Epithelial cell of prostate (primary cell): ENCODE measurements around the gene AHDC1.

Experiments
- DNase-seq: peaks from one replicate; pipeline ENCODE4 v3.0.0-alpha.2; 2011; ENCODE audit warnings: low read depth, low spot score
- H3K27ac ChIP-seq: fragments of 450-650 bp; 2 replicates; pipeline ENCODE4 v1.5.1; 2017; ENCODE audit warnings: mild to moderate bottlenecking

AHDC1 gene

GRCh38 chr1:27615346-27616192 lies 11.6 kb upstream of the AHDC1 start:
- no peak overlapping the region for H3K27ac ChIP-seq
- no peak for DNase-seq

GRCh38 chr1:27614625-27615344 lies 10.8 kb upstream of the AHDC1 start:
- DNase-seq, result no peak
- H3K27ac ChIP-seq, result no peak overlapping the region

GRCh38 chr1:27614043-27614624 lies 10.2 kb upstream of the AHDC1 start:
- DNase-seq, result no peak
- no peak overlapping the region for H3K27ac ChIP-seq

GRCh38 chr1:27612718-27613117 lies 8.8 kb upstream of the AHDC1 start:
- no peak overlapping the region for H3K27ac ChIP-seq
- DNase-seq, result no peak

GRCh38 chr1:27611450-27611849 lies 7.5 kb upstream of the AHDC1 start:
- H3K27ac ChIP-seq, result no peak overlapping the region
- no peak for DNase-seq

GRCh38 chr1:27609618-27610240 lies 5.8 kb upstream of the AHDC1 start:
- DNase-seq, result no peak
- H3K27ac ChIP-seq, result no peak overlapping the region

GRCh38 chr1:27609210-27609555 lies 5.2 kb upstream of the AHDC1 start:
- no peak for DNase-seq
- no peak overlapping the region for H3K27ac ChIP-seq

GRCh38 chr1:27607239-27607804 lies 3.4 kb upstream of the AHDC1 start:
- no peak for DNase-seq
- no peak overlapping the region for H3K27ac ChIP-seq

GRCh38 chr1:27606708-27607238 lies 2.8 kb upstream of the AHDC1 start:
- H3K27ac ChIP-seq, result no peak overlapping the region
- no peak for DNase-seq

GRCh38 chr1:27605796-27606707 lies 2.1 kb upstream of the AHDC1 start:
- no peak overlapping the region for H3K27ac ChIP-seq
- DNase-seq, result no peak

GRCh38 chr1:27605300-27605766 lies 1.4 kb upstream of the AHDC1 start:
- DNase-seq, result no peak
- H3K27ac ChIP-seq, result no peak overlapping the region

GRCh38 chr1:27604579-27605299 lies 795 bp upstream of the AHDC1 start:
- DNase-seq, result no peak
- H3K27ac ChIP-seq, result no peak overlapping the region

- H3K27ac ChIP-seq, result peak overlapping the region; percentile 77
Measured at GRCh38 chr1:27603309-27603680, 649 bp downstream of the AHDC1 start.

GRCh38 chr1:27602462-27603308 lies 1.3 kb downstream of the AHDC1 start:
- H3K27ac ChIP-seq, result peak overlapping the region; percentile 77
- DNase-seq, result no peak

More at GRCh38 chr1:27603309-27603680, 649 bp downstream of the AHDC1 start:
- no peak for DNase-seq

GRCh38 chr1:27601771-27602461 lies 2.0 kb downstream of the AHDC1 start:
- no peak for DNase-seq
- H3K27ac ChIP-seq, result peak overlapping the region; percentile 77

- peak overlapping the region; percentile 77 for H3K27ac ChIP-seq
- DNase-seq, result no peak
Measured at GRCh38 chr1:27601321-27601770, 2.6 kb downstream of the AHDC1 start.
